Kidney epithelial cell (primary cell): ENCODE data around the gene MDN1. TPM values are rescaled to one million over a fixed set of nuclear protein-coding genes. Genes with fewer than 3 reads are reported as not detected.
"Not testable (repeated sequence)": the region's sequence is repeated elsewhere in the genome, so short reads cannot be mapped to it uniquely, and the experiment has no call there.

Source experiments
- DNase-seq: peaks from one replicate; pipeline ENCODE4 v3.0.0-alpha.2; 2010; ENCODE audit warnings: low read depth
- H3K27me3 ChIP-seq: 2 replicates; pipeline ENCODE4 v1.6.0; 2011; ENCODE audit warnings: low read length; ENCODE audit not compliant: control insufficient read depth, insufficient read depth
- H3K36me3 ChIP-seq: 2 replicates; pipeline ENCODE4 v1.5.1; 2011; ENCODE audit warnings: low read length; ENCODE audit not compliant: control insufficient read depth, insufficient read depth
- H3K4me3 ChIP-seq: 2 replicates; pipeline ENCODE4 v1.5.1; 2011; ENCODE audit warnings: low read depth, mild to moderate bottlenecking, control low read depth, low read length
- total RNA-seq: library from RNA; depleted of rRNA; stranded (reverse); fragments of >200 nt; gene quantifications from 2 replicates; pipeline ENCODE4 v1.2.3, GENCODE V29; 2015
- TF ChIP-seq, protein P1 (sequence below): IDR thresholded peaks from 2 replicates; pipeline ENCODE4 v1.5.1; 2011; ENCODE audit warnings: mild to moderate bottlenecking, moderate library complexity, low read length, control low read depth, inconsistent platforms; ENCODE audit not compliant: insufficient read depth, poor library complexity, severe bottlenecking

Gene MDN1
- total RNA-seq, 1 donor from 2014 or later, result 28.6 TPM

GRCh38 chr6:89650579-89650978 is 169.0 kb downstream of the MDN1 start:
- Histone ChIP-seq H3K4me3 (no peak overlapping the region), H3K27me3 (no peaks in the 10 kb centered on the region), H3K36me3 (peaks cover 1% of the 10 kb centered on the region)
- no peak for DNase-seq
- TF ChIP-seq, protein P1, sequence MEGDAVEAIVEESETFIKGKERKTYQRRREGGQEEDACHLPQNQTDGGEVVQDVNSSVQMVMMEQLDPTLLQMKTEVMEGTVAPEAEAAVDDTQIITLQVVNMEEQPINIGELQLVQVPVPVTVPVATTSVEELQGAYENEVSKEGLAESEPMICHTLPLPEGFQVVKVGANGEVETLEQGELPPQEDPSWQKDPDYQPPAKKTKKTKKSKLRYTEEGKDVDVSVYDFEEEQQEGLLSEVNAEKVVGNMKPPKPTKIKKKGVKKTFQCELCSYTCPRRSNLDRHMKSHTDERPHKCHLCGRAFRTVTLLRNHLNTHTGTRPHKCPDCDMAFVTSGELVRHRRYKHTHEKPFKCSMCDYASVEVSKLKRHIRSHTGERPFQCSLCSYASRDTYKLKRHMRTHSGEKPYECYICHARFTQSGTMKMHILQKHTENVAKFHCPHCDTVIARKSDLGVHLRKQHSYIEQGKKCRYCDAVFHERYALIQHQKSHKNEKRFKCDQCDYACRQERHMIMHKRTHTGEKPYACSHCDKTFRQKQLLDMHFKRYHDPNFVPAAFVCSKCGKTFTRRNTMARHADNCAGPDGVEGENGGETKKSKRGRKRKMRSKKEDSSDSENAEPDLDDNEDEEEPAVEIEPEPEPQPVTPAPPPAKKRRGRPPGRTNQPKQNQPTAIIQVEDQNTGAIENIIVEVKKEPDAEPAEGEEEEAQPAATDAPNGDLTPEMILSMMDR, result no peak

DNA sequence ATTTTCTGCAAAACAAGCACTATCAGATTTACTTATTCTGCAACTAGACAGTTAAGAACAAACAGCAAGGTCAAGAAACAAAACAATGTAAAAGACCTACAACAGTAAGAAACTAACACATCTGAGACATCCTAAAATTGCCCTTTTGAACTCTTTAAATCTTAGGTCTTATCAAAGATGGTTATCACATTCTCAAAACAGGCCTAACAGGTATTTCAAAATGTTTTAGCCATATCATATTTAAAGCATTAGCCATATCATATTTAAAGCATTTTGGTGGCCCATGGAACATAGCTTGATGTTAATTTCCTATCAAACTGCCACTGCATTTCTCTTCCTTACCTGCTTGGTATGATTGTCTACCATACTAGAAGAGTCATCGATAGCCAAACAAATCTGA is 169.9 kb downstream of the MDN1 start:
- TF ChIP-seq, protein P1, result no peak
- Histone ChIP-seq H3K27me3 (no peaks in the 10 kb centered on the region), H3K4me3 (no peak overlapping the region), H3K36me3 (peaks cover 2% of the 10 kb centered on the region)
- no peak for DNase-seq

GRCh38 chr6:89644864-89645263 is 174.7 kb downstream of the MDN1 start:
- DNase-seq, result no peak
- TF ChIP-seq, protein P1, result no peak

DNA sequence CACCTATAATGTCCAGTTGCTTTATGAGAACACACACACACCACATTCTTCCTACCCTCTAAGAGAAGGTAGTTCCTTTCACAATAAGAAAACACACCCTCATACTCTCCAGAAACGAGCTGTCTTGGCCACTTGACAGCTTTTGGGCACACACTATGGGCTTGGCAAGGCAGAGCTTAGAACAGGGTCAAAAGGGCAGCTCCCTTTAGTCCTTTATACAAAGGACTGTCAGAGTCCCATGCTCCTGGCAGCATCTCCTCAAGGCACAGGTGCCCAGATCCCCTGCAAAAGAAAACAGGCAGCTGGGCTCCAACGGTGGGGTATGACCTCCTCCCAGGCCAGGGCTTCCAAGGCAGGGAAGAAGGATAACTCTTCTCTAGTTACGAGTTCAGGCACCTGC is 176.2 kb downstream of the MDN1 start:
- no peak for DNase-seq
- H3K4me3 ChIP-seq, result no peak overlapping the region
- H3K27me3 ChIP-seq, result no peaks in the 10 kb centered on the region
- peaks cover 4% of the 10 kb centered on the region for H3K36me3 ChIP-seq
- TF ChIP-seq, protein P1, result no peak

More at GRCh38 chr6:89644864-89645263, 174.7 kb downstream of the MDN1 start:
- Histone ChIP-seq H3K27me3 (no peaks in the 10 kb centered on the region), H3K4me3 (no peak overlapping the region), H3K36me3 (peaks cover 4% of the 10 kb centered on the region)

- TF ChIP-seq, protein P1, result no peak
- Histone ChIP-seq H3K27me3 (no peaks in the 10 kb centered on the region), H3K4me3 (no peak overlapping the region), H3K36me3 (peaks cover 4% of the 10 kb centered on the region)
- DNase-seq, result no peak
Measured at GRCh38 chr6:89642956-89643355, 176.6 kb downstream of the MDN1 start.

GRCh38 chr6:89641581-89641980 is 178.0 kb downstream of the MDN1 start:
- DNase-seq, H3K4me3 ChIP-seq, H3K36me3 ChIP-seq, H3K27me3 ChIP-seq: not testable (repeated sequence)
